Ishikawa (cell line): ENCODE measurements around the gene FXR2.

ENCODE experiments used
- CEBPB ChIP-seq: IDR thresholded peaks from 2 replicates; pipeline ENCODE4 v1.6.1; 2012
- EGR1 ChIP-seq: IDR thresholded peaks from 2 replicates; pipeline ENCODE4 v1.6.1; 2012
- EP300 ChIP-seq: IDR thresholded peaks from 2 replicates; pipeline ENCODE4 v1.6.1; 2012; ENCODE audit warnings: borderline replicate concordance
- NFIC ChIP-seq: IDR thresholded peaks from 2 replicates; pipeline ENCODE4 v1.6.1; 2012
- RAD21 ChIP-seq: IDR thresholded peaks from 2 replicates; pipeline ENCODE4 v1.6.1; 2012; ENCODE audit warnings: low read depth
- TAF1 ChIP-seq: IDR thresholded peaks from 2 replicates; pipeline ENCODE4 v1.6.1; 2012; ENCODE audit warnings: low read depth, mild to moderate bottlenecking
- TCF12 ChIP-seq: IDR thresholded peaks from 2 replicates; pipeline ENCODE4 v1.6.1; 2012; ENCODE audit warnings: low read depth
- TEAD4 ChIP-seq: IDR thresholded peaks from 2 replicates; pipeline ENCODE4 v1.6.1; 2012
- YY1 ChIP-seq: IDR thresholded peaks from 2 replicates; pipeline ENCODE4 v1.6.1; 2012; ENCODE audit warnings: low read depth
- TF ChIP-seq, protein P1 (sequence below): IDR thresholded peaks from 2 replicates; pipeline ENCODE4 v1.6.1; 2012; ENCODE audit warnings: low read depth, mild to moderate bottlenecking
- TF ChIP-seq, protein P2 (sequence below): IDR thresholded peaks from 2 replicates; pipeline ENCODE4 v1.6.1; 2012

DNA sequence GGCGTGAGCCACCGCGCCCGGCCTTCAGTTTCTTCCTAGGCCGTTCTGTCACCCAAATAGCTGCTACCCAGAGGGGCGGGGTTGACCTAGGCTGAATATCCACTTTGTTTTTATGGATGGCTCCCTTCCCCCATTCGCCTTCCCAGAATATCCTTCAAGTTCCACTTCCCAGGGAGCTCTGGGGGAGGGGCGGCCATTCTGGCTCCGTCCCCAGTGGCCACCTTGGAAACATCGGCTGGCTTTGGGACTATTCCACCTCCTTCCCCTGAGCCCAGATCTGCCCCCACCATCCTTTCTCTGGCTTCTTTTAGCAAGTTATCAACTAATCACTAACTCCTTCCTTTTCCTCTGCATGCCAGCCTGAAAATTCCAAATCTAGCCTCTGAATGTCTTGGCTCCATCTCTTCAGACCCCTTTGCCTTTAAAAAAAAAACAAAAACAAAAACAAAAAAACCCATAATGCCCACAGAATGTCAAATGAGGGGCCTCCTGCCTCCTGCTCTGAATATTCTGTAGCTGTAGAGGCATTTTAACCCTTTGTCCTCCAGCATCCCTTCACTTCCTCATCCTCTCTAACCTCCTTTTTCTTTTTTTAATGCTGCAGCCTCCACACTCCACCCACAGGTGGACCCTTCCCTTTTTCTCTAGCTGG lies 42.4 kb upstream of the FXR2 start:
- TF ChIP-seq CEBPB, result no peak
- TF ChIP-seq RAD21, result no peak
- no peak for TF ChIP-seq TAF1
- TF ChIP-seq, protein P1, sequence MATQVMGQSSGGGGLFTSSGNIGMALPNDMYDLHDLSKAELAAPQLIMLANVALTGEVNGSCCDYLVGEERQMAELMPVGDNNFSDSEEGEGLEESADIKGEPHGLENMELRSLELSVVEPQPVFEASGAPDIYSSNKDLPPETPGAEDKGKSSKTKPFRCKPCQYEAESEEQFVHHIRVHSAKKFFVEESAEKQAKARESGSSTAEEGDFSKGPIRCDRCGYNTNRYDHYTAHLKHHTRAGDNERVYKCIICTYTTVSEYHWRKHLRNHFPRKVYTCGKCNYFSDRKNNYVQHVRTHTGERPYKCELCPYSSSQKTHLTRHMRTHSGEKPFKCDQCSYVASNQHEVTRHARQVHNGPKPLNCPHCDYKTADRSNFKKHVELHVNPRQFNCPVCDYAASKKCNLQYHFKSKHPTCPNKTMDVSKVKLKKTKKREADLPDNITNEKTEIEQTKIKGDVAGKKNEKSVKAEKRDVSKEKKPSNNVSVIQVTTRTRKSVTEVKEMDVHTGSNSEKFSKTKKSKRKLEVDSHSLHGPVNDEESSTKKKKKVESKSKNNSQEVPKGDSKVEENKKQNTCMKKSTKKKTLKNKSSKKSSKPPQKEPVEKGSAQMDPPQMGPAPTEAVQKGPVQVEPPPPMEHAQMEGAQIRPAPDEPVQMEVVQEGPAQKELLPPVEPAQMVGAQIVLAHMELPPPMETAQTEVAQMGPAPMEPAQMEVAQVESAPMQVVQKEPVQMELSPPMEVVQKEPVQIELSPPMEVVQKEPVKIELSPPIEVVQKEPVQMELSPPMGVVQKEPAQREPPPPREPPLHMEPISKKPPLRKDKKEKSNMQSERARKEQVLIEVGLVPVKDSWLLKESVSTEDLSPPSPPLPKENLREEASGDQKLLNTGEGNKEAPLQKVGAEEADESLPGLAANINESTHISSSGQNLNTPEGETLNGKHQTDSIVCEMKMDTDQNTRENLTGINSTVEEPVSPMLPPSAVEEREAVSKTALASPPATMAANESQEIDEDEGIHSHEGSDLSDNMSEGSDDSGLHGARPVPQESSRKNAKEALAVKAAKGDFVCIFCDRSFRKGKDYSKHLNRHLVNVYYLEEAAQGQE, result no peak
- no peak for TF ChIP-seq EP300
- TF ChIP-seq, protein P2, sequence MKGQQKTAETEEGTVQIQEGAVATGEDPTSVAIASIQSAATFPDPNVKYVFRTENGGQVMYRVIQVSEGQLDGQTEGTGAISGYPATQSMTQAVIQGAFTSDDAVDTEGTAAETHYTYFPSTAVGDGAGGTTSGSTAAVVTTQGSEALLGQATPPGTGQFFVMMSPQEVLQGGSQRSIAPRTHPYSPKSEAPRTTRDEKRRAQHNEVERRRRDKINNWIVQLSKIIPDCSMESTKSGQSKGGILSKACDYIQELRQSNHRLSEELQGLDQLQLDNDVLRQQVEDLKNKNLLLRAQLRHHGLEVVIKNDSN, result no peak
- TF ChIP-seq TEAD4, result no peak
- TF ChIP-seq YY1, result no peak
- no peak for TF ChIP-seq EGR1
- no peak for TF ChIP-seq TCF12
- no peak for TF ChIP-seq NFIC
